ENCODE measurements around the gene MAT2A.
"Not testable (repeated sequence)": the region's sequence is repeated elsewhere in the genome, so short reads cannot be mapped to it uniquely, and the experiment has no call there.

Gene MAT2A

DNA sequence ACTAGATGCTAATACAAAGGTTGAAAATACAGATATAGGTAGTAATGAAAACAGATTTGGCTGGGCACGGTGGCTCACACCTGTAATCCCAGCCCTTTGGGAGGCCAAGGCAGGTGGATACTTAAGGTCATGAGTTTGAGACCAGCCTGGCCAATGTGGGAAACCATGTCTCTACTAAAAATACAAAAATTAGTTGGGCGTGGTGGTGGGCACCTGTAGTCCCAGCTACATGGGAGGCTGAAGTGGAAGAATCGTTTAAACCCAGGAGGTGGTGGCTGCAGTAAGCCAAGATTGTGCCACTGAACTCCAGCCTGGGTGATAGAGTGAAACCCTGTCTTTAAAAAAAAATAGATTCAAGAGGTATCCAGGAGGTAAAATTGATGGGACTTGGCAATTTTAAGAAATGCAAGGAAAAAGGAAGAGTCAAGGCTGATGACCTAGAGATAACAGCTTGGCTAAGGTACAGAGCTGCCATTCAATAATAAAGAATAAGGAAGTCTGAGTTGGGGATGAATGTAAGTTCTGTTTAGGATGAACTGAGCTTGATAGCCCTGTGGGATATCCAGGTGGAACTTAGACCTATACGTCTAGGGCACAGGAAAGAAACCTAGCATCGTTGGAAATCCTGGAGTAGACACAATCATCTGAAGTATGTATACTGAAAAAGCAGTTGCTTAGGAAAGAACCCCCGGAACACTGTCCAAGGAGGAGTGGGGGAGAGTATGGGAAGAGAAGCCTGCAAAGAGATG lies 9.1 kb downstream of the MAT2A start:
- DNase-seq (ENCODE audit: low read depth in 2 of 2), result no peak

DNA sequence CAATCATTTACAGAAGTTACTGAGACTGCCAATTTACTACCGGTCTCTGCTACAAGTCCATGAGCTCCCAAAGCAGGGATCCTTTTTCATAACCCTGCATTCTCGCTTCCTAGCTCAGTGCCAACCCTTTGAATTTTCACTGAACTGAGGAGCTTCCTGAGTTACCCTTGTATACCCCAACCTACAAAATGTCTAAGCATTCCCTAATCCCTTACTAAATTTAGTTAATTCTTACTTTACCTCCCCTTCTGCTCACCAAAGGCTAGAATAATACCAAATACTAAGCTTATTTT lies 9.6 kb downstream of the MAT2A start:
- no peak for DNase-seq (ENCODE audit: low read depth in 2 of 2)

DNA sequence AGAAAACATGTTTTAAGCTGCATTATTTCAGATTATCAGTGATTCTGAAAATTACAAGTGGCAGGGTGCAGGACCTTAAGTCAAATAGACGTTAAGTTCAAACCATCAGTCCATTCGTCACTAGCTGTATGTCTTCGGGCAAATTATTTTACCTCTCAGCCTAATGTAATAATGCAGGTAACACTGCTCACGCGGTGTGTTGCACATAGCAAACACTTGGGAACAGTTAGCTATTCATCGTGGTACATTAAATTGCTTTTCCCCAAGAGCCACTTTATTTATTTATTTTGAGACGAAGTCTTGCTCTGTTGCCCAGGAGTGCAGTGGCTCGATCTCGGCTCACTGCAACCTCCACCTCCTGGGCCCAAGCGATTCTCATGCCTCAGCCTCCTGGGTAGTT lies 10.1 kb downstream of the MAT2A start:
- DNase-seq (ENCODE audit: low read depth in 2 of 2), result no peak

DNA sequence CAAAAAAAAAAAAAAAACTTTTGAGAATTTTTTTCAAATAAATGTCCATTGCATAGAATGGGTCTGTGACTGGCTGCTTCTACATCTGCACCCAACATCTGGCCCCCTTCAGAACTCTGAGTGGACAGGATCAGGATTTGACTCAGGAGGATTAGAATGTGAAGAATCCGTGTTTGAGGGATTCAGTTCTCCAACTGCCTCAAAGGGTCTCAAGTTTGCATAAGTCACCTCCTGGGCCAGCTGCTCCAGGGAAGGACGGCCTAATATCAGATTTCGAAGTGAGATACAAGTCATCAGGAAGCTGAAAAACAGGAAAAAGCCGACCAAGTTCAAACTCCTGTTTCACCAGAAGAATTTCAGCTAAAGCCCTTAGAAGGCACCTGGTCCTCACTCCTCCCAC lies 10.9 kb downstream of the MAT2A start:
- no peak for DNase-seq (ENCODE audit: low read depth in 2 of 2)

DNA sequence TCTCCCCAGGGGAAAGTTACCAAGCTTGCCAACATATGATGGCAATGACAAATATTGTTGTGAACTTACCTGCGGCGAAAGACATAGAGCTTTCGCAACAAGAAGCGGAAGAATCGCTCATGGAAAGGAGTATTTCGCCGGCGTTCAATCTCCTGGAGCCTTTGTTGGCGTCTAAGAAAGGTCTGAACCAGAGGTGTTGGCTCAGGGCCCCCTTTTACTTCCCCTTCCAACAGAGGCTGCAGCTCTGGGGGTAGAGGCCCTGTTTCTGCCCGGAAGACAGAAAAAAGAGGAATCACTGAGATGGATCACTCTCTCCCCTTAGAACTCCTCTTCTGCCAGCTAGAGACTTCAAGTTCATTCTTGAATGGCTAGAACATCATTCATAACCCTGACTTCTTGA lies 11.5 kb downstream of the MAT2A start:
- DNase-seq (ENCODE audit: low read depth in 2 of 2), result no peak

DNA sequence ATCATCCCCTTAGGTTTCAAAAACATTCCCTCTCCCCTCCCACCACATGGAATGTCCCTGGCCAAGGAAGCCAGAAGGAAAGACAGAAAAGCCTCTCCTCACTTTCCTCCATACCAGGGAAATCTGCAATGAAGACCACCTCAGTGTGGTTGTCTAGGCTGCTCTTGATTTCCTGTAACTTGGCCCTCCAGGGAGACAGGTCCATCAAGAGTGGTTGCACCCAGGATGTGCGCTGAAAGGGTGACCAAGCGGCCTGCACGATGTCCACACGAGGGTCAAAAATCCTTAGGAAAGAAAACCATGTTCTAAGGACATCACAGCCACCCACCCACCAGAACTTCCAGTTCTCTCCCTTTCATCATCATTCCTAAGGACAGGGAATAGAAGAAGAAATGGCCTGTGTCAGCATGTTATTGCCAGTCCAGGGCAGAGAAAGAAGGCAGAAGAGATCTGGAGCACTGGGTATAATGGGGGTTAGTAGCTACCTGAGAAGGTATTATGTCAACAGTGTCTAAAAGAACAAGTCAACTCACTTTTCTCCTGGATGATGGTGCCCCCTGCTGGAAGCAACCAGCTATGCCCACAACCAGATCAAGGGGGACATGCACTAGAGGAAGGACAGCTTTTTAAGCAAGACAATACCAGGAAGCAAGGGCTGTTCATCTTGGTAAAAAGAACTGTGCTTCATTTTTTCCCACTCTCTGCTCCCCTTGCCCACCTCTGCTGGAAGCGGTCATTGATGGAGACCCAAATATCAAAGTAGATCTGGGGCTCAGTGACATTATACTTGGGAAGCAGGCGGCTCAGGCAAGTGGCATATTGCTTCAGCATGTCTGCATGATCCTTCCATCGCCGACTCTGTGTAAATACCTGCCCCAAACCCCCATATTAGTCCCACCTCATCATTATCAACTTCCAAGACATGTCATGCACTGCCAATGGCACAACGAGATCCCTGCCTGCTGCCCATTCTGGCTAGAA lies 13.0 kb downstream of the MAT2A start:
- DNase-seq (ENCODE audit: low read depth in 2 of 2), result peak; percentile 82 to 85

DNA sequence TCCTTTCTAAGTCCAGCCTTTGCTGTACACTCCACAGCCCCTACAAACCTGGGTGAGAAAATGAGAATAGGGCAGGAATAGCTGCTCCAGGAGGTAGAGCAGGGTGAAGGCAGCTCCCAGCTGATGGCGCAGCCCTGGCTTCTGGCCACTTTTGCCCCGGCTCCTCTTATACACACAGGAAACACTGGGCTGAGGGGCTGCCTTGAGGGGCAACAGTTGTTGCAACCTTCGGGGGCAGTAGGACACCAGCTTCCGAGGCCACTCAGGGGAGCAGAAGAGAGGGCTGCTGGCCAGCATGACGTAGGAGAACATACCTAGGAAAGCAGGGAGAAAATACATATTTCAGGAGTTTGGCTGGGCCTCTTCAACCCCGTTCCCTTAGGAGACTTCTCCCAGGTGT lies 14.2 kb downstream of the MAT2A start:
- DNase-seq (ENCODE audit: low read depth in 2 of 2), result no peak

DNA sequence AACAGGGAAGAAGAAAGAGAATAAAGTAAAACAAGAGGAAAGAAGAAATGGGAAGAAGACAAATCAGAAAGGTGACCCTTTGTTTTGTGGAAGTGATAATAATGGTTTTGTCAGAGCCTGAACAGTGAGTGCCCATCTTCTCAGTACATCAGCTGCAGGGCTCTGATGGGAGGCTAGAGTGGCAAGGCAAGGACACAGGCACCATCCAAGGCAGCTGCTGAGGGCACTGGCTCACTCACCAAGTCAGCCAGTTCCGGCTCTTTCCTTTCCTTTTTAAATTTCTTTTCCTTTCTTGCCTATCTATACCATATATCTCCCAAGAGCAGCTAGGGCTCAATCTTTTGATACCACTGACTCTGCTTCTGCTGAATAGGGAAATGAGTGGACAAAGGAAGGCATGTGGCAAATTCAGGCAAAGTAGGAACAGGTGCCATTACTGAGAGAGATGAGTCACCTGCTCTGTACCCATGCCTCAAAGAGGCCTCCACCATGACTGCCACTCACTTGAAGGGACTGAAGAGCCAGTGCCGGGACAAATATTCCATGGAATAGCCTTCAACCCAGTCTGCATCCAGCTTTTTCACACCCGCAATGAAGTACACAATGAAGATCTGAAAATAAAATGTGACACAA lies 16.1 kb downstream of the MAT2A start:
- no peak for DNase-seq (ENCODE audit: low read depth in 2 of 2)

DNA sequence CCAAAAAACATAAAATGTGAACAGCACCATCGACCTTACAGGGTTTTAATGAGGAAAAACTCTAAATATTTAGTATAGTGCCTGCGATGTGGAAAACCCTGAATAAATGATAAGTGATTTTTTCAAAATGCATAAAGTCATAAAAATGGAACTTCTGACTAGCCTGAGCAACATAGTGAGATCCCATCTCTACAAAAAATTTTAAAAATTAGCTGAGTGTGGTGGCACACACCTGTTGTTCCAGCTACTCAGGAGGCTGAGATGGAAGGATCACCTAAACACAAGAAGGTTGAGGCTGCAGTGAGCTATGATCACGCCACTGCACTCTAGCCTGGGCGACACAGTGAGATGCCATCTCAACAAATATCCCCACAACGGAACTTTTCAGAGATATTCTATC lies 18.2 kb downstream of the MAT2A start:
- no peak for DNase-seq (ENCODE audit: low read depth in 2 of 2)

DNA sequence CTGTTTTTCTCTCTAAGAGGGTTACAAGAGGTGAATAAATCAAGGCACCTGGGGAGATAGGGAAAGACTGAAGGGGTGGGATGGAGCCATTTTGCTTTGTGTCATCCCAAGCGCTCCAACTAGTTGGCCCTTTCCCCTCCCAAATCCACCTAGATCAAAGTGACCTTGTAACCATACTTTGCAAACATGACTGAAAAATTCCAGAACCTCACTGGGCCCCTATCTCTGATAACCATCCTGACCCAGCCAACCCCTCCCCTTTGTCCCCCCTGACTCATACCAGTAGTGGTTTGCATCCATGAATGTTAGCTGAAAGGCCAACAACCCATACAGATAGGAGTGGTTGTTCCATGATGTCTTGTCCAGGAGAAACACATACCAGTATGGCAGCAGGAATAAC lies 19.2 kb downstream of the MAT2A start:
- DNase-seq (ENCODE audit: low read depth in 2 of 2), result no peak

DNA sequence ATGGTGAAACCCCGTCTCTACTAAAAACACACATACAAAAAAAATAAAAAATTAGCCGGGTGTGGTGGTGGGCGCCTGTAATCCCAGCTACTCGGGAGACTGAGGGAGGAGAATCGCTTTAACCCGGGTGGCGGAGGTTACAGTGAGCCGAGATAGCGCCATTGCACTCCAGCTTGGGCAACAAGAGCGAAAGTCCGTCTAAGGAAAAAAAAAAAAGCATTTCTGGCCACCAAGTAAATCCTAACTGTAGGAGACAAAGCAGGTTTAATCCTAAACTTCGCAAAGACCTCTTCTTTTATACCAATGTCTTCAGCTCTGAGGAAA lies 21.4 kb downstream of the MAT2A start:
- not testable (repeated sequence) for DNase-seq (ENCODE audit: low read depth in 2 of 2)

DNA sequence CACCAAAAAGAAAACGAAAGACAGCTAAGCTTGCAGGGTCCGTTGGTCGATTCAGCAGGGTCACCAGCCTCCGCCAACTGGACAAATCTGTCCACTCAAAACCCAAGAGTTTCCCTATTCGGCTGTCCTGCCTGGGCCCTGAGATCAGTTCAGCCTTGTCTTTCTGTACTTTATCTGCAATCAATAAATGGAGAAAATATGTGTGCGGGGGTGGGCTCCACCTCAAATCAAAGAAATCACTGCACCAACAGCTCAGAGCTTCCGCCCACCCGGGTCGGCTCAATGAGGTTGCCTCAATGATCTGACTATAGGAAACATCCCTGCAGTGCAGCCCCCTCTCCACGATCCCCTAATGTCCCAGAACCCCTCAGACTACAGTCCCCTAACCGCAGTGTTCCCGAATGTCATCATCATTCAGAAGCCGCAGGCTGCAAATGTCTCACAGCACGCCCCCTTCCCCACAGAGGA lies 21.9 kb downstream of the MAT2A start:
- DNase-seq (ENCODE audit: low read depth in 2 of 2), result no peak

DNA sequence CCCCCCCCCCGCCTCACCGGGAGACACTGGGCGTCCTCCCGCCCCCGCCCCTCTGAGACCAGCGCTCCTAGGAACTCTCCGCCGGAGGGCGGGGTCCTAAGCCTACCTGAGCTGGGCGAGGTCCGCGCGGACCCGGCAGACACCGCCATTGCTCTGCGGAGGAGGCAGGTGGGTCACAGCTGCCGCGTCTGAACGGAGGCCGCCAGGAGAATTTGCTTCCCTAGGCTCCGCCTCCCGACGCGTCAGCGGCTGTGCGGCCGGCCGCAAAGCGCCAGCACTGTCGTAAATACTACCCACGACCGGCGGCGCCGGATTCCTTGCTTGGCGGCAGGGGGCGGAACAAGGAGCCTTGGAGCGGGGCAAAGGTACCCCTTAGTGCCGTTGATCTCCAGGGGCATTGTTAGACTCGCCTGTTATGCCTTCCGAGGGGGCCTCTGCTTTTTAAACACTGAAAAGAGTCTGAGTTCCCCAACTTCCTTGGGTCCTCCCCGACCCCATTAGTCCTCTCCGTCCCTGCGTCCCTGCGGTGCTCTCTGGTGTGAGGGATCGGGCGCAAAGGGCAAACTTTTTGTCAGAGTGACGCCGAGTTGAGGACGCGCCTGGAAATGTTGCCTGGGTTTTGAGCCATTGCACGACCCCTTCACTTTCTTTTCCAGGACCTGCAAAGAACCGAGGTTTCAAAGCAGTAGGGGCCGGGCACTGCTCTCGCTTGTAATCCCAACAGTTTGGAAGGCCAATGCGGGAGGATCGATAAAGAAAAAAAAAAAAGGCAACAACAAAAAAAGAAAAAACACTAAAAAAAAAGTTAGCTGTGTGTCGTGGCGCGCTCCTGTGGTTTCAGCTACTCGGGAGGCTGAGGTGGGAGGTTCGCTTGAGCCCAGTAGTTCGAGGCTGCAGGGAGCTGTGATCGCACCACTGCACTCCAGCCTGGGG lies 22.6 kb downstream of the MAT2A start, which contains the start of gene GGCX:
TSS of gene GGCX (minus strand) at position 214 of the 933 bp plus-strand sequence. CDS start at position 149, 65 bp downstream.
- peak; percentile 90 to 94 for DNase-seq (ENCODE audit: low read depth in 2 of 2)

DNA sequence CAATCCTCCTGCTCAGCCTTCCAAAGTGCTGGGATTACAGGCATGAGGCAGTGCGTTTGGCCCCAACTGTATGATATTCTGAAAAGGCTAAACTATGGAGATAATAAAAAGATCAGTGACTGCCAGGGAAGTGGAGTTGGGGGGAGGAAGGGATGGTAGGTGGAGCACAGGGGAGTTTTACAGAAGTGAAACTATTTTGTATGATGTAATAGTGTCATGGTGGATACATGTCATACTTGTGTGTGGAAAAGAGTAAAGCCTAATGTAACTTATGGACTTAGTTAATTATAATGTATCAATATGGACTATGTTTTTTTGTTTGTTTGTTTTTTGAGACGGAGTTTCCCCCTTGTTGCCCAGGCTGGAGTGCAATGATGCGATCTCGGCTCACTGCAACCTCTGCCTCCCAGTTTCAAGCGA lies 25.2 kb downstream of the MAT2A start:
- DNase-seq (ENCODE audit: low read depth in 2 of 2), result no peak

DNA sequence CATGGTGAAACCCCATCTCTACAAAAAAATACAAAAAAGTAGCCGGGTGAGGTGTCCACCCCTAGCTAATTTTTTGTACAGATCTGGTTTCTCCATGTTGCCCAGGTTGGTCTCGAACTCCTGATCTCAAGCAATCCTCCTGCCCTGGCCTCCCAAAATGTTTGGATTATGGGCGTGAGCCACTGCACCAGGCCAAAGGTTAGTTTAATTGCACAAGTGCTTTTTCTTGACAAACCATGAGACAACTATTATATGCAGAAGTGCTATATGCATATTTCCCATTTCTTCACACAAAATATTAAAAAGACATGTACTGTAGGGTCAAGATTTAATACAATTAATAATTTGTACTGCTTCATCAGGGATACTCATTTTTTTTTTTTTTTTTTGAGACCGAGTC lies 27.3 kb downstream of the MAT2A start:
- DNase-seq (ENCODE audit: low read depth in 2 of 2), result no peak

DNA sequence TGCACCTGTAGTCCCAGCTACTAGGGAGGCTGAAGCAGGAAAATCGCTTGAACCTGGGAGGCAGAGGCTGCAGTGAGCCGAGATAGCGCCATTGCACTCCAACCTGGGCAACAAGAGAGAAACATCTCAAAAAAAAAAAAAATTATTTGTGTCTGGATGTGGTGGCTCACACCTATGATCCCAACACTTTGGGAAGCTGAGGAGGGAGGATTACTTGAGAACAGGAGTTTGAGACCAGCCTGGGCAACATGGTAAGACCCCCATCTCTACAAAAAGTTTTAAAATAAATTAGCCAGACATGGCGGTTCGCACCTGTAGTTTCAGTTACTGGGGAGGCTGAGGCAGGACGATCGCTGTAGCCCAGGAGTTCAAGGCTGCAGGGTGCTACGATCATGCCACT lies 36.8 kb downstream of the MAT2A start:
- DNase-seq (ENCODE audit: low read depth in 2 of 2), result no peak

DNA sequence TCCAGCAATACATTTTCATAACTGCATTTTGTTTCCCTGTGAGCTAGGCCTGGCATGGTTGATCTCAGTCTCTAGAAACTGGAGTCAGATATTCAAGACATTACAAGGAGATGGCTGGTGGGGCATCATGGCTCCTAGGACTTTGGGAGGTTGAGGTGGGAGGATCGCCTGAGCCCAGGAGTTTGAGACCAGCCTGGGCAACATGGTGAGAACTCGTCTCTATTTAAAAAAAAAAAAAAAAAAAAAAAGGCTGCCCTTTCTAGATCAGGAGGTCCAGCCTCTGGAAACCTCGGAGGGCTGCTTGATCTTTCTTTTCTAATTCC lies 38.1 kb downstream of the MAT2A start:
- DNase-seq (ENCODE audit: low read depth in 2 of 2), result no peak

DNA sequence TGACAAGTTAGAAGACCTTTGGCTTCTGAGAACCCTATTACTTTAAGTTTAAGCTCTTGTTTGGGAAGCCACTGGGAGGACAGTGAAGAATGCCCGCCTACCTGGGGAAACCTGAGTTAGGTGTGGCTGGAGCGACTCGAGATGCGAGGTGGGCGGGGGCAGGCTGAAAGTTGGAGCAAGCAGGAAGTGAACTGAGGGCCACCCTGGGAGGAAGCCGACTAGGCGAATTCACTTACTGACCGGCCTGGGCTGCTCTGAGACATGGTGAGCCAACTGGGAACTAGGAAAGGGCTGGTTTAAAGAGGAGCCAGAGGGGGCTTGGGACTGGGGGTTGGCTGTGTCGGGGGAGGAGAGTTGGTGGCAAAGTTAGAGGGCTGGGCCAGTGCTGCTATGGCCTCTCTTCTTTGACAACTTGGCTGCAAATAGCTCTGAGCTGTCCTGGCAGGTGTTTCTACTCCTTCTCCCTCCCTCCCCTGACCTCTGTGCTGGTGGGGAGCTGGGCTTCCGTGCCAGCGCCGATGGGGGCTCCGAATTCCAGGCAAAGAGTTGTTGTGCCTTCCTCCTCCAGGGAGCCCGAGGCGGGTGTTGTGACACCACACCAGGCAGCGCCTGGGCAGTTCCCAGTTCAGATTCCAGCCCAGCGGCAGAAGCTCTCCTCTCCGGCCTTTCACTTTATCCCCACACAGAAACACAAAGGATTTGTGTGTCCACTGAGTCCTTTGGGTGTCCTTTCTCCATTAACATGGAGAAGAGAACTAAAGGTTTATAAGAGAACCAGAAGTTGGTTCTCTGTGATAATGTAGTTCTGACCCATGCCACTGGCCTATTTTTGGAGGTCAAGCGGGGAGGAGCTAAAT lies 38.6 kb downstream of the MAT2A start, which contains the start of gene VAMP8:
TSS of gene VAMP8 (plus strand) at position 201 of the 857 bp plus-strand sequence. CDS start at position 262, 61 bp downstream.
- DNase-seq (ENCODE audit: low read depth in 2 of 2), result peak; percentile 45 to 60

DNA sequence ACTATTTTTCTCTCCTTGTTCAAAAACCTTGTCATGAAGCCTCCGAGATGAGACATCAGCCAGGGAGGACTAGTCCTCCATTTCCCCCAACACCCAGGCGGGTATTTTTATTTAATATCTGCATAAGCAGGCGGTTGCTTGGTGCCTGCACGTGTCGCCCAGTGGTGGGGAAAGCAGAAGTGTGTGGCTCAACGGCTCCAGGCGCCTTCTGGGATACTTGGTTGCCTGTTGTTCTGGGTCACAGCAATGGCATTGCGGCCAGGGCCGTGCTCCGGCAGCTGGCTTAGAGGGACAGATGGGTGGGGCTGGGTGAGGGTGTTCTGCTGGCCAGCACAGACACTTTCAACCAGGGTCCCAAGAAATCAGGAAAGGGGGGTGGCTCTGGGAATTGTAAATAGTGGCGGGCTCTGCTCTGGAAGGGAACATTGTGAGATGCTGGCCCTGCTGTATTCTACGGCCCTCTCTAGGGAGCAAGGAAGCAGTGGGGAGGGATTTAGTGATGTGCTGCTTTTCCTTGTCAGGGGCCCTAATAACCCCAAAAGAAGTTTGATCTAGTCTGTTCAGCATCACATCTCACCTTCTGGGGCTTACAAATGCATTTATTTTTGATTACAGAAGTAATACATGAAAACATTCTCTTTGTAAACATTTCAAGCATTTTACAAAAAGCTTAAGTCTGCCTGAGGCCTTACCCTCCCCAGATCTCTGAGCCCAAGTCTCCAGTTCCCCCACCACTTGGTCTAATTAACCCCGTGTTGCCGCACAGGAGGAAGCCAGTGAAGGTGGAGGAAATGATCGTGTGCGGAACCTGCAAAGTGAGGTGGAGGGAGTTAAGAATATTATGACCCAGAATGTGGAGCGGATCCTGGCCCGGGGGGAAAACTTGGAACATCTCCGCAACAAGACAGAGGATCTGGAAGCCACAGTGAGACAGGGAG lies 39.5 kb downstream of the MAT2A start:
- DNase-seq (ENCODE audit: low read depth in 2 of 2), result no peak

All from activated CD4-positive, alpha-beta T cell treated with anti-CD3 and anti-CD28 coated beads for 24 hours (primary cell).